Measurements from ENCODE around the gene KCNK4.

- TF ChIP-seq CTCF (conservative IDR thresholded peaks at IDR 0.05; ENCODE audit: low read length) (no peak), EZH2phosphoT487 (IDR thresholded peaks at IDR 0.05; ENCODE audit: borderline replicate concordance) (no peak)
Measured at GRCh38 chr11:64297699-64298358, 6.7 kb downstream of the KCNK4 start.

Measured in Loucy (cell line).